ENCODE results near the gene MRFAP1.

DNA sequence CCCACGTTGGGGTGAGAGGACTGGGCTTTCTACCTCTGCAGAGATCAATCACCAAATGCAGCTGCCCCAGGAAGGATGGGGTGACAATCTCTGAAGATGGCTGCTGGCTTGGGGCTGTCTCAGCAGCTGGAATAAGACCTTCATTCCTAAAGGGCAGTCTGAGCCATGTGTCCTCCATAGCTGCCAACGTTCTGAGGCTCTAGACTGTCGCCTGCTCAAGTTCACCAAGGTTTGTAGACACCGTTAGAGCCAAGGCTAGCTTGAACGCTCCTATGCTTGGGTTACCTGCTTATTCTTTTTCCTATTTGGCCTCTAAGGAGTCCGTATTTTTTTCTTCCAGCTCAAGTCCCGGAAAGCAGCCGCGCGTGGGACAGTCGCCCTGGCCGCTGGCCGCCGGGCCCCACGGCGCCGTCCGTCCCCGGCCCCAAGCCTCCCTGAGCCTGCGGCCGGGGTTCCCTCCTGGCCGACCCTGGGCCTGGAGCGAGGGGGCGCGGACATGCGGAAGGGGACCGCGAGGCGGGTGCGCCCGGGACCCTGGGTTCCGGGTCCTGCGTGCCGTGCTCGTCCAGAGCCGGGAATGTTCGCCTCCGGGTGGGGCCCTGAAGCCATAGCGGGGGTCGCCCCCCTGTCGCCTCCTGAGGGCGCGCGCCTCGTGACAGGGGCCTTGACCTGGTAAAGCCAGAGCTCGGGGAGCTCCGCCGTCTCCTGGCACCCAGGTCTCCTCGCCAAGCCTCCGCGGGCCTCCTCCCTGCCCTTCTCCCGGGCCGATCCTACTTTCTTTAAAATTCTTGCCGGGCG, 23.3 kb downstream of the MRFAP1 start:
- TF ChIP-seq, protein P1, sequence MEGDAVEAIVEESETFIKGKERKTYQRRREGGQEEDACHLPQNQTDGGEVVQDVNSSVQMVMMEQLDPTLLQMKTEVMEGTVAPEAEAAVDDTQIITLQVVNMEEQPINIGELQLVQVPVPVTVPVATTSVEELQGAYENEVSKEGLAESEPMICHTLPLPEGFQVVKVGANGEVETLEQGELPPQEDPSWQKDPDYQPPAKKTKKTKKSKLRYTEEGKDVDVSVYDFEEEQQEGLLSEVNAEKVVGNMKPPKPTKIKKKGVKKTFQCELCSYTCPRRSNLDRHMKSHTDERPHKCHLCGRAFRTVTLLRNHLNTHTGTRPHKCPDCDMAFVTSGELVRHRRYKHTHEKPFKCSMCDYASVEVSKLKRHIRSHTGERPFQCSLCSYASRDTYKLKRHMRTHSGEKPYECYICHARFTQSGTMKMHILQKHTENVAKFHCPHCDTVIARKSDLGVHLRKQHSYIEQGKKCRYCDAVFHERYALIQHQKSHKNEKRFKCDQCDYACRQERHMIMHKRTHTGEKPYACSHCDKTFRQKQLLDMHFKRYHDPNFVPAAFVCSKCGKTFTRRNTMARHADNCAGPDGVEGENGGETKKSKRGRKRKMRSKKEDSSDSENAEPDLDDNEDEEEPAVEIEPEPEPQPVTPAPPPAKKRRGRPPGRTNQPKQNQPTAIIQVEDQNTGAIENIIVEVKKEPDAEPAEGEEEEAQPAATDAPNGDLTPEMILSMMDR (conservative IDR thresholded peaks at IDR 0.05): no peak
- TF ChIP-seq ZFX (IDR thresholded peaks at IDR 0.05): no peak
